Spleen (tissue), 11 donors: ENCODE results near the gene EBLN1. TPM values are rescaled to one million over a fixed set of nuclear protein-coding genes. Genes with fewer than 3 reads are reported as not detected.

Source experiments
- DNase-seq: peaks from one replicate; pipeline ENCODE4 v3.0.0-alpha.2; 2020
- H3K27ac ChIP-seq, 8 donors: fragments of 200-600 bp; sonication (generic) in 7 of 8; 1 replicate in 4 of 8; 2 replicates in 4 of 8; pipeline versions ENCODE4 v1.5.0 to v1.8.0; 2016 to 2021; ENCODE audit warnings: inconsistent platforms in 4 of 8, mild to moderate bottlenecking in 4 of 8, moderate library complexity in 1 of 8
- H3K27me3 ChIP-seq, 7 donors: fragments of 200-600 bp; sonication (generic) in 6 of 7; replicated peaks in 1 of 7; 1 replicate in 4 of 7; 2 replicates in 3 of 7; pipeline versions ENCODE4 v1.5.0 to v1.8.0; 2016 to 2021; ENCODE audit warnings: inconsistent platforms in 3 of 7, mild to moderate bottlenecking in 1 of 7
- H3K36me3 ChIP-seq, 6 donors: fragments of 200-600 bp; sonication (generic) in 5 of 6; 1 replicate in 4 of 6; 2 replicates in 2 of 6; pipeline versions ENCODE4 v1.5.0 to v1.8.0; 2016 to 2021; ENCODE audit warnings: inconsistent platforms in 2 of 6
- H3K4me1 ChIP-seq, 6 donors: fragments of 200-600 bp; sonication (generic) in 5 of 6; 1 replicate in 3 of 6; 2 replicates in 3 of 6; pipeline versions ENCODE4 v1.5.0 to v1.8.0; 2016 to 2021; ENCODE audit warnings: inconsistent platforms in 3 of 6
- H3K4me3 ChIP-seq, 8 donors: fragments of 200-600 bp; sonication (generic) in 7 of 8; 1 replicate in 4 of 8; 2 replicates in 4 of 8; pipeline versions ENCODE4 v1.5.0 to v1.8.0; 2016 to 2021; ENCODE audit warnings: inconsistent platforms in 4 of 8, mild to moderate bottlenecking in 4 of 8, moderate library complexity in 2 of 8
- H3K9me3 ChIP-seq, 8 donors: fragments of 200-600 bp; sonication (generic) in 7 of 8; 1 replicate in 4 of 8; 2 replicates in 4 of 8; pipeline versions ENCODE4 v1.5.0 to v1.8.0; 2016 to 2021; ENCODE audit warnings: inconsistent platforms in 4 of 8
- POLR2A ChIP-seq, 3 donors: fragments of 450-650 bp; IDR thresholded peaks; one replicate each; pipeline ENCODE4 v1.5.1; 2017; ENCODE audit warnings: antibody characterized with exemption in 3 of 3, mild to moderate bottlenecking in 1 of 3
- POLR2AphosphoS5 ChIP-seq, 3 donors: sonication (generic); formaldehyde crosslinking; IDR thresholded peaks; one replicate each; pipeline ENCODE4 v1.5.1; 2017; ENCODE audit warnings: antibody characterized with exemption in 3 of 3
- WGBS, 5 donors: extraction: QIAGEN DNeasy Blood & Tissue Kit in 3 of 5; methylation state at CpG; one replicate each; pipeline versions ENCODE4 v1.1.5 to v1.1.7; 2013 to 2018; 5-methylcytosine and 5-hydroxymethylcytosine counted together
- intact Hi-C: fragments of 100-400 bp; cut with DNase I; formaldehyde crosslinking; loops from one replicate; pipeline ENCODE4 v1.15.0; 2023; ENCODE audit warnings: low total_unique reads
- polyA plus RNA-seq, 3 donors: library from polyadenylated mRNA; stranded (reverse); fragments of 200-250 nt; gene quantifications; one replicate each; pipeline ENCODE4 v1.2.1, GENCODE V29; 2013
- total RNA-seq, 7 donors: library from RNA; depleted of rRNA in 3 of 7; stranded (reverse); fragments of >200 nt in 3 of 7; fragmentation: NEBNext Ultra II Directional in 4 of 7; extraction: Animal tissue kit (Norgen Biotek cat#: 25700) in 4 of 7; gene quantifications; one replicate each; pipeline versions ENCODE4 v1.1.0 to v1.2.1, GENCODE V29; 2016 to 2021
- TF ChIP-seq, protein P1 (sequence below), 11 experiments: fragments of 200-600 bp in 7 of 11; fragments of 450-650 bp in 4 of 11; sonication (generic) in 4 of 11; IDR thresholded peaks in 8 of 11; conservative IDR thresholded peaks in 3 of 11; 1 replicate in 7 of 11; 2 replicates in 4 of 11; pipeline versions ENCODE4 v1.4.0 to v1.8.0; 2016 to 2021; ENCODE audit warnings: antibody characterized with exemption in 11 of 11, inconsistent platforms in 4 of 11, mild to moderate bottlenecking in 1 of 11
- donor health status: healthy with polysubstance abuse.
- donor health status: DM: no; HTN: no; CAD: no; lungs with moderate emphysema.
- donor health status: DM: no; HTN: no; CAD: no.
- donor health status: Bipolar disorder and iron deficiency.
- donor health status: healthy.
- donor health status: DM: no; HTN: no; CAD: no.
- donor health status: DM: yes; HTN: yes; CAD: no.

The EBLN1 gene
- total and polyA plus RNA-seq, 10 donors = not detected

DNA sequence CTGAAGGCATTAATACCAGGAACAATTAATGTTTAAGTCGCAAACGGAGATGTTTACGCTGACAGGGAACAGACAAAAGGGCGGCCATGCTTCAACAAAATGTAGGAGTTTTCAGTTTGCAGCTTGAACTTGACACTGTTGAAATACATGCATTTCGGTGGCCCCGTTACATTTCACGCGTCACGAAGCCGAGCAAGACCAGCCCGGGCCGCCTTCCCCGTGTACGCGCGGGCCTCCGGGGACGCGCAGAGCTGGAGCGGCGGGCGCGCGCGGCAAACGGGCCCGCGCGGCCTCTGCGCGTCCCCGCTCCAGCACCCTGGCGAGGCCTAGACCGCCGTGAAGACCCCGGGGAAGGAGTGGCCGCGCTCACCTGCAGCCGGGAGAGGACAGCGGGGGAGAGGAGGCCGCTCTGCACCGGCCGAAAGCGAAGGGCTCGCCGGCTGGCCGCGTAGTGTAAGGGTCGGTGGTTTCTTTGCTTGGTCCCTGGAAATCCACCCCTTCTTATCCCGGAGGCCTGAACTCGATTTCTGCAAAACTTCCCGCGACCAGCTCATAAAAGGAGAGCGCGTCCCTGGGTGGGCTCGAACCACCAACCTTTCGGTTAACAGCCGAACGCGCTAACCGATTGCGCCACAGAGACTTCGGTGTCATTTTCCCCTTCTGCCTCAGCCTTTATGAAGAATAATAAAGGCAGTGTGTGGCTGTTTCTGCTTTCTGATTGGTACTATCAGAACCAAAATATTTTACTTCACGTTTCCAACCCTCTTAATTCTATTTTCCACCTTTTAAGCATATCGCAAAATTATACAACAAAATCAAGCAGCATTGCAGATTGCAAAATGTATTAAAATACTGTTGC, 11.4 kb upstream of the EBLN1 start:
- DNase-seq = peak; percentile 94
- Histone ChIP-seq H3K4me3 (peak overlapping the region; percentile 56 to 85 (median 62)), H3K27ac (peak overlapping the region; percentile 89 to 95 (median 92)), H3K27me3 (peaks cover 0 to 13% (median 0%) of the 10 kb centered on the region in 7 donors), H3K4me1 (peaks cover 0 to 33% (median 12%) of the 10 kb centered on the region in 6 donors), H3K9me3 (no peaks in the 10 kb centered on the region), H3K36me3 (no peaks in the 10 kb centered on the region)
- intact Hi-C loops = loop anchor here (5.0 kb wide), 1 partner anchor 217 kb away; no protein-coding TSS in a partner anchor
- TF ChIP-seq, protein P1, sequence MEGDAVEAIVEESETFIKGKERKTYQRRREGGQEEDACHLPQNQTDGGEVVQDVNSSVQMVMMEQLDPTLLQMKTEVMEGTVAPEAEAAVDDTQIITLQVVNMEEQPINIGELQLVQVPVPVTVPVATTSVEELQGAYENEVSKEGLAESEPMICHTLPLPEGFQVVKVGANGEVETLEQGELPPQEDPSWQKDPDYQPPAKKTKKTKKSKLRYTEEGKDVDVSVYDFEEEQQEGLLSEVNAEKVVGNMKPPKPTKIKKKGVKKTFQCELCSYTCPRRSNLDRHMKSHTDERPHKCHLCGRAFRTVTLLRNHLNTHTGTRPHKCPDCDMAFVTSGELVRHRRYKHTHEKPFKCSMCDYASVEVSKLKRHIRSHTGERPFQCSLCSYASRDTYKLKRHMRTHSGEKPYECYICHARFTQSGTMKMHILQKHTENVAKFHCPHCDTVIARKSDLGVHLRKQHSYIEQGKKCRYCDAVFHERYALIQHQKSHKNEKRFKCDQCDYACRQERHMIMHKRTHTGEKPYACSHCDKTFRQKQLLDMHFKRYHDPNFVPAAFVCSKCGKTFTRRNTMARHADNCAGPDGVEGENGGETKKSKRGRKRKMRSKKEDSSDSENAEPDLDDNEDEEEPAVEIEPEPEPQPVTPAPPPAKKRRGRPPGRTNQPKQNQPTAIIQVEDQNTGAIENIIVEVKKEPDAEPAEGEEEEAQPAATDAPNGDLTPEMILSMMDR (IDR thresholded peaks at IDR 0.05 in 8 of 11, conservative IDR thresholded peaks at IDR 0.05 in 3 of 11) = no peak
- peak; percentile 67 to 85 (median 82) for TF ChIP-seq POLR2AphosphoS5 (IDR thresholded peaks at IDR 0.05)
- WGBS, 5 donors = 0 to 1% (median 0%) methylated on average over 44 to 65 of the region's 65 CpGs

DNA sequence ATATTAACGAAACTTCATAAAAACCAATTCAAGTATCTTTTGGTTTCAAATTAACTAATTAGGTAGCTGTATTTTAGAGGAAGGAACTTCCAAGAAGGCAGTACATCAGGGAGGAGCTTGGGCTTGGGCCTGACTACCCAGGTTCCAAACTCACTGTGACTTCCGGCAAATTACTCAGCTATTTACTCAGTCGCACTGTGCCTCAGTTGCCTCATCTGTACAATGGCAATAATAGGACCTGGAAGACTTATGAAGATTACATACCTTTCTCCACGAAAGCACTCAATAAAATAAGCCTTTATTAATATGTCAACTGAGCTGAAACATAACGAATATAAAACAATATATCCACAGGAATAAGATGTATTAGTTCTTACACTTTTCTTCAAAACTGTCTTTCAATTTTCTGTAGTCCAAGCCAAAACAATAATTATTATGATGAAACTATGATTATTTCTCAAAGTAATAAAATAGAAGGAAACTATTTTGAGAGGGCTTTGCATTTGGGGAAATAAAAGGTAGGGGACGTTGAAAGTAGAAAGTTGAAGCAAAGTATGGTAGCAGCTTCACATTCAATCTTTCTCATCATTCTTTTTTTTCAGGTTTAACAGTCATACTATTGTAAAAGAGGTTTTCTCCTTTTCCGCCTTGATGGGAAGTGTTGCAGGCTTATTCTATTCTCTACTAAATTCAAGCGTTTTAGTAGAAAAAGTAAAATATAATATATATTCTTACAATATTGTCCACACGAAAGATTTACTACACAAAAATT, 10.5 kb upstream of the EBLN1 start:
- TF ChIP-seq POLR2AphosphoS5 (IDR thresholded peaks at IDR 0.05) (no peak), POLR2A (IDR thresholded peaks at IDR 0.05) (no peak)
- TF ChIP-seq, protein P1 (IDR thresholded peaks at IDR 0.05 in 8 of 11, conservative IDR thresholded peaks at IDR 0.05 in 3 of 11) = no peak
- Histone ChIP-seq H3K36me3 (no peaks in the 10 kb centered on the region), H3K4me3 (peak overlapping the region; percentile 56 to 85 (median 62)), H3K9me3 (no peaks in the 10 kb centered on the region), H3K27me3 (peaks cover 0 to 10% (median 0%) of the 10 kb centered on the region in 7 donors), H3K27ac (peak overlapping the region; percentile 89 to 95 (median 92)), H3K4me1 (peaks cover 0 to 33% (median 12%) of the 10 kb centered on the region in 6 donors)
- DNase-seq = no peak
- 42 to 56% (median 49%) methylated on average over 9 of the region's 9 CpGs for WGBS, 5 donors
- intact Hi-C loops = loop anchor here (5.0 kb wide), 1 partner anchor 216 kb away; no protein-coding TSS in a partner anchor

DNA sequence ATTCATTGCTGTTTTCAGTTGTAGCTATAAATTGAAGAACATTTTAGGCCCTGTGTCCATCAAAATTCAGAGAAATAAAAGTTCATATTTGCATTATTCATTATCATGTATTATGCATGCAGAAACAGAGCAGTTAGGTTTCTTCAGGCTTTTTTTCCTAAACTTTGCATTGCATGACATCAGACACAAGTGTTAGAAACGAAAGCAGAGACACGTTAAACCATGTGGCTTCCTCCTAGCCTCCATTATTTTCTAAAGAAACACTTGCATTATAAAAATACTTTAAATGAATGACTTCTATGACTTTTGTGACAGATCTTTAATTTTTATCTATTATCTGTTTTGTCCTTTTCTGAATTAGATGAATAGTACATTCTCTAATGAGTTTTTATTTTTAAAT, 8.8 kb upstream of the EBLN1 start:
- WGBS, 5 donors = 50 to 67% (median 57%) methylated on average over 2 of the region's 2 CpGs
- DNase-seq = no peak
- no peak overlapping the region for H3K4me3 ChIP-seq
- no peak overlapping the region for H3K27ac ChIP-seq
- no peaks in the 10 kb centered on the region for H3K36me3 ChIP-seq
- TF ChIP-seq, protein P1 (IDR thresholded peaks at IDR 0.05 in 8 of 11, conservative IDR thresholded peaks at IDR 0.05 in 3 of 11) = no peak
- TF ChIP-seq POLR2AphosphoS5 (IDR thresholded peaks at IDR 0.05) = no peak
- TF ChIP-seq POLR2A (IDR thresholded peaks at IDR 0.05) = no peak
- peaks cover 0 to 8% (median 0%) of the 10 kb centered on the region in 7 donors for H3K27me3 ChIP-seq
- intact Hi-C loops = loop anchor here (5.0 kb wide), 1 partner anchor 214 kb away; no protein-coding TSS in a partner anchor
- H3K4me1 ChIP-seq = peaks cover 0 to 33% (median 12%) of the 10 kb centered on the region in 6 donors
- H3K9me3 ChIP-seq = peaks cover 0 to 4% (median 0%) of the 10 kb centered on the region in 8 donors
